ENCODE measurements around the gene BLOC1S1. TPM values are rescaled to one million over a fixed set of nuclear protein-coding genes. Genes with fewer than 3 reads are reported as not detected.
A peak's percentile ranks its signal among the peaks of the same experiment; 100 is the strongest.

Gene BLOC1S1
- total and polyA plus RNA-seq, 9 of the 15 experiments (the other 6 are each of a cell fraction or from before 2014, with no cell fraction given) = 75.2 to 161 (median 98.8) TPM

DNA sequence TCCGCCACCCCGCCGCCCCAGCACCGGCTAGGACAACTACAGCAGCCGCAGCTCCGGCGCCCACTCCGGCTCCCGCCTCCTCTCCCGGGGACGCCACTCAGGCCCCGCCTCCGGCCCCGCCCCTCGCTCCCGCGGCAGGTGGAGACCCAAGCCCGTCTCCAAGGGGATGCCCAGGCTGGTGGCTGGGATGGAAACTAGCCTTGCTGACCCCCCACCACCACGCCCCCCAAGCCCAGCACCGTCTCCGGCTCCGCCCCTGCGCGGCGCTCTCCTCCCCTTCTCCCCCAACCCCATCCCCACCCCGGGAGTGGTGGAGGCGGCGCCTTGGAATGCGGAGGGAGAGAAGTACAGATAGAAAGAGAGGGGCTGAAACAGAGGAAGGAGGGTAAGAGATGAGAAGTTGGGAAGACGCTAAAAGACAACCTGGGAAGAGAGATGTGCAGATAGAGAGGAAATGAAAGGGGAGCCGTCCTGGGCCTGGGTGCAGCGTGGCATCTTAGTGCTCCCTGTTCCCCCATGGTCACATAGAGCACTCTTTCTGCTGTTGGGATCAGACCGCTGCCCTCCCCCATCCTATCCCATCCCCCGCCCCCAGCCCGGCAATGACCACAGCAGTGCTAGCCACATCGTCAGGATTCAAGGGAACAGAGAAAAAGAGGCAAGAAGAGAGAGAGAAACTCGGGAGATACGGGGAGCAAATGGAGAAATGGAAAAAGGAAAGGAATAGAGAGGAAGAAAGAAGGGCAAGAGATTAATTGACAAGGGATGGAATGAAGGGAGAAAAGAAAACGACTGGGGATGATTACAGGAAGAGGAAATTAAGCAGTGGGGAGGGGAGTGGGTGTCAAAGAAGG lies 7.8 kb upstream of the BLOC1S1 start, which contains the start of gene ITGA7:
Gene ITGA7, minus strand, starts transcription at position 64 of the 854 bp plus-strand sequence. CDS start 222 bp downstream, outside the sequence.
- H4K20me1 ChIP-seq (replicated peaks; ENCODE audit: control insufficient read depth, insufficient read depth, low read length) = no peaks in the 10 kb centered on the region; the same call in 1 of the 2 replicates
- intact Hi-C loops (cut with micrococcal nuclease) (loop anchor here (2.0 kb wide), 1 partner anchor 27 kb away; a partner anchor contains a TSS), in situ Hi-C loops (cut with MboI) (no loop called here)
- H3K9me1 ChIP-seq (ENCODE audit: control insufficient read depth, insufficient read depth, low read length) = peaks cover under 1% of the 10 kb centered on the region
- peaks cover 13 to 18% of the 10 kb centered on the region in 2 experiments; a peak in 4 of 5 replicates for H3K4me1 ChIP-seq (replicated peaks in 1 of 2; ENCODE audit: control insufficient read depth in 2 of 2, insufficient read depth in 2 of 2, low read length in 2 of 2)
- H3K4me3 ChIP-seq = peak within 1 kb of the TSS; percentile 37
- CTCF ChIA-PET (ENCODE audit: low intra/inter-chr PET ratio) = no interaction called here
- no peaks in the 10 kb centered on the region for H3K9me3 ChIP-seq (replicated peaks; ENCODE audit: control insufficient read depth, insufficient read depth, low read depth, low read length)
- peaks cover 19 to 23% of the 10 kb centered on the region in 2 experiments for H3K27me3 ChIP-seq (ENCODE audit: control insufficient read depth in 2 of 2, insufficient read depth in 2 of 2, low read length in 2 of 2)
- POLR2A ChIA-PET = interaction anchor here (0.6 kb wide), 1 partner anchor 410 kb away, joined by 3 read pairs; the partner anchor contains the start of gene ZC3H10
- H3K36me3 ChIP-seq (ENCODE audit: control insufficient read depth, insufficient read depth, low read length) = no peaks in the 10 kb centered on the region
- H3K9ac ChIP-seq (ENCODE audit: insufficient read depth in 1 of 2, low read depth in 2 of 2, low read length in 2 of 2) = peak within 1 kb of the TSS in 1 of 2 experiments; percentile 87; a peak in 2 of 4 replicates
- FAIRE-seq (no peak), DNase-seq (ENCODE audit: extremely low read depth in 1 of 4, low spot score in 3 of 4) (peak; percentile 60 to 86 (median 77)), ATAC-seq (peak; percentile 80)
- no peak within 1 kb of the TSS for H3K27ac ChIP-seq (ENCODE audit: extremely low read depth, low read depth, low read length)
- no peak within 1 kb of the TSS; the same call in 1 of the 2 replicates for H2AFZ ChIP-seq (ENCODE audit: low read depth, low read length)
- WGBS (ENCODE audit: insufficient coverage, low coverage, missing lambda C conversion rate) = 5% methylated on average over 9 of the region's 39 CpGs
- BruUV-seq (replicated peaks) = no TSS peak
- peak within 1 kb of the TSS; percentile 59 for H3K4me2 ChIP-seq (ENCODE audit: insufficient read depth, low read length)
- TF ChIP-seq ZNF512 (tag; IDR thresholded peaks at IDR 0.05) = peak; percentile 83
- 0 out of 4 replicates have a peak, but pooled peaks of 1 of the 2 experiments have one; percentile 5 for TF ChIP-seq KDM1A (IDR thresholded peaks at IDR 0.05)
- TF ChIP-seq, protein P1, sequence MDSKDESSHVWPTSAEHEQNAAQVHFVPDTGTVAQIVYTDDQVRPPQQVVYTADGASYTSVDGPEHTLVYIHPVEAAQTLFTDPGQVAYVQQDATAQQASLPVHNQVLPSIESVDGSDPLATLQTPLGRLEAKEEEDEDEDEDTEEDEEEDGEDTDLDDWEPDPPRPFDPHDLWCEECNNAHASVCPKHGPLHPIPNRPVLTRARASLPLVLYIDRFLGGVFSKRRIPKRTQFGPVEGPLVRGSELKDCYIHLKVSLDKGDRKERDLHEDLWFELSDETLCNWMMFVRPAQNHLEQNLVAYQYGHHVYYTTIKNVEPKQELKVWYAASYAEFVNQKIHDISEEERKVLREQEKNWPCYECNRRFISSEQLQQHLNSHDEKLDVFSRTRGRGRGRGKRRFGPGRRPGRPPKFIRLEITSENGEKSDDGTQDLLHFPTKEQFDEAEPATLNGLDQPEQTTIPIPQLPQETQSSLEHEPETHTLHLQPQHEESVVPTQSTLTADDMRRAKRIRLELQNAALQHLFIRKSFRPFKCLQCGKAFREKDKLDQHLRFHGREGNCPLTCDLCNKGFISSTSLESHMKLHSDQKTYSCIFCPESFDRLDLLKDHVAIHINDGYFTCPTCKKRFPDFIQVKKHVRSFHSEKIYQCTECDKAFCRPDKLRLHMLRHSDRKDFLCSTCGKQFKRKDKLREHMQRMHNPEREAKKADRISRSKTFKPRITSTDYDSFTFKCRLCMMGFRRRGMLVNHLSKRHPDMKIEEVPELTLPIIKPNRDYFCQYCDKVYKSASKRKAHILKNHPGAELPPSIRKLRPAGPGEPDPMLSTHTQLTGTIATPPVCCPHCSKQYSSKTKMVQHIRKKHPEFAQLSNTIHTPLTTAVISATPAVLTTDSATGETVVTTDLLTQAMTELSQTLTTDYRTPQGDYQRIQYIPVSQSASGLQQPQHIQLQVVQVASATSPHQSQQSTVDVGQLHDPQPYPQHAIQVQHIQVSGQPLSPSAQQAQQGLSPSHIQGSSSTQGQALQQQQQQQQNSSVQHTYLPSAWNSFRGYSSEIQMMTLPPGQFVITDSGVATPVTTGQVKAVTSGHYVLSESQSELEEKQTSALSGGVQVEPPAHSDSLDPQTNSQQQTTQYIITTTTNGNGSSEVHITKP (IDR thresholded peaks at IDR 0.05; ENCODE audit: partially characterized antibody) = peak; percentile 59
- TF ChIP-seq NCOA2 (IDR thresholded peaks at IDR 0.05; ENCODE audit: partially characterized antibody in 2 of 2) = no peak
- peak in 1 of 3 experiments; percentile 11 for TF ChIP-seq YY1 (IDR thresholded peaks at IDR 0.05; ENCODE audit: borderline replicate concordance in 1 of 3, control insufficient read depth in 1 of 3, extremely low read depth in 1 of 3, insufficient read depth in 3 of 3, insufficient read length in 1 of 3, insufficient replicate concordance in 2 of 3, low read depth in 1 of 3, low read length in 2 of 3)
- no peaks in the 10 kb centered on the region for H3K79me2 ChIP-seq (ENCODE audit: control insufficient read depth, insufficient read depth, low read length)
